ENCODE data around the gene PRRC2C. TPM values are rescaled to one million over a fixed set of nuclear protein-coding genes. Genes with fewer than 3 reads are reported as not detected.

The PRRC2C gene
- total and polyA plus RNA-seq, 4 donors: 13.6 to 41.9 (median 34.4) TPM

DNA sequence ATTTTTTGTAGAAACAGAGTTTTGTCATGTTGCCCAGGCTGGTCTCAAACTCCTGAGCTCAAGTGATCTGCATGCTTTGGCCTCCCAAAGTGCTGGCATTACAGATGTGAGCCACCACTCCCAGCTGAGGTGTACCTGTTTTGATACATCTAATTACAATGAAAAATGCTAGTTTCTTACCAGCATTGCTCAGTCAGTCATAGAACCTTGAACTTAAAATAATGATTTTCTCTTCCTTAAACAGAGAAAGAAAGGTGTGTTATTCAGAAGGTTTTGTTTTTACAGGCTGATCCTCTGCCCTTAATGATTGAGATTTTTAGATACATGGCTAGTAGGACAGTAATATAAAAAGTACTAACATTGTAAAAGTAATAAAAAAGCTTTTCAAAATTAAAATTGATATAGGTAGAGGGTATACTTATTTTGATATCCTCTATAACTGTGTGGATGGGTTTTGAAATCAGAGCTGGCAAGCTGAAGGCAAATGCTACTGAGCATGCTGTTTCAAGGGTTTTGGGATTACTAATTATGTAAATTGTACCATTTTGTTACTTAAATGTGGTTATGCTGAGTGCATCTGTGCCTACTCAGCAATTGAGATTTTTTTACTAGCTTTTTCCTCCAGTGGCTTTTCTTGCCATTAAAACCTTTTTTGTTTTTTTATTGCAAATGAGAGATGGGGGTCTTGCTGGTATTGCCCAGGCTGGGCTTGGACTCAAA, 16.1 kb downstream of the PRRC2C start:
- no peaks in the 10 kb centered on the region for H3K9me3 ChIP-seq (ENCODE audit: control insufficient read depth in 4 of 4, low read length in 3 of 4)
- no peak overlapping the region for H3K27ac ChIP-seq (ENCODE audit: low read depth in 1 of 2, low read length in 2 of 2)
- no peak overlapping the region for H3K4me3 ChIP-seq (ENCODE audit: low read depth in 1 of 3, low read length in 3 of 3)
- H3K4me1 ChIP-seq (ENCODE audit: control insufficient read depth in 4 of 4, insufficient read depth in 4 of 4, low read length in 3 of 4): peaks cover 6 to 18% (median 10%) of the 10 kb centered on the region in 4 donors
- H3K9ac ChIP-seq (ENCODE audit: low read depth in 1 of 2, low read length in 2 of 2): no peak overlapping the region
- H3K27me3 ChIP-seq (ENCODE audit: control insufficient read depth in 4 of 4, insufficient read depth in 4 of 4, low read length in 3 of 4): no peaks in the 10 kb centered on the region
- TF ChIP-seq, protein P1, sequence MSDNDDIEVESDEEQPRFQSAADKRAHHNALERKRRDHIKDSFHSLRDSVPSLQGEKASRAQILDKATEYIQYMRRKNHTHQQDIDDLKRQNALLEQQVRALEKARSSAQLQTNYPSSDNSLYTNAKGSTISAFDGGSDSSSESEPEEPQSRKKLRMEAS (IDR thresholded peaks at IDR 0.05): no peak
- TF ChIP-seq FOXA1 (IDR thresholded peaks at IDR 0.05): no peak
- TF ChIP-seq FOXA2 (IDR thresholded peaks at IDR 0.05): no peak
- no peak for TF ChIP-seq HNF4A (conservative IDR thresholded peaks at IDR 0.05)
- no peak for TF ChIP-seq SP1 (IDR thresholded peaks at IDR 0.05)
- no peak for TF ChIP-seq JUND (IDR thresholded peaks at IDR 0.05)
- TF ChIP-seq, protein P2, sequence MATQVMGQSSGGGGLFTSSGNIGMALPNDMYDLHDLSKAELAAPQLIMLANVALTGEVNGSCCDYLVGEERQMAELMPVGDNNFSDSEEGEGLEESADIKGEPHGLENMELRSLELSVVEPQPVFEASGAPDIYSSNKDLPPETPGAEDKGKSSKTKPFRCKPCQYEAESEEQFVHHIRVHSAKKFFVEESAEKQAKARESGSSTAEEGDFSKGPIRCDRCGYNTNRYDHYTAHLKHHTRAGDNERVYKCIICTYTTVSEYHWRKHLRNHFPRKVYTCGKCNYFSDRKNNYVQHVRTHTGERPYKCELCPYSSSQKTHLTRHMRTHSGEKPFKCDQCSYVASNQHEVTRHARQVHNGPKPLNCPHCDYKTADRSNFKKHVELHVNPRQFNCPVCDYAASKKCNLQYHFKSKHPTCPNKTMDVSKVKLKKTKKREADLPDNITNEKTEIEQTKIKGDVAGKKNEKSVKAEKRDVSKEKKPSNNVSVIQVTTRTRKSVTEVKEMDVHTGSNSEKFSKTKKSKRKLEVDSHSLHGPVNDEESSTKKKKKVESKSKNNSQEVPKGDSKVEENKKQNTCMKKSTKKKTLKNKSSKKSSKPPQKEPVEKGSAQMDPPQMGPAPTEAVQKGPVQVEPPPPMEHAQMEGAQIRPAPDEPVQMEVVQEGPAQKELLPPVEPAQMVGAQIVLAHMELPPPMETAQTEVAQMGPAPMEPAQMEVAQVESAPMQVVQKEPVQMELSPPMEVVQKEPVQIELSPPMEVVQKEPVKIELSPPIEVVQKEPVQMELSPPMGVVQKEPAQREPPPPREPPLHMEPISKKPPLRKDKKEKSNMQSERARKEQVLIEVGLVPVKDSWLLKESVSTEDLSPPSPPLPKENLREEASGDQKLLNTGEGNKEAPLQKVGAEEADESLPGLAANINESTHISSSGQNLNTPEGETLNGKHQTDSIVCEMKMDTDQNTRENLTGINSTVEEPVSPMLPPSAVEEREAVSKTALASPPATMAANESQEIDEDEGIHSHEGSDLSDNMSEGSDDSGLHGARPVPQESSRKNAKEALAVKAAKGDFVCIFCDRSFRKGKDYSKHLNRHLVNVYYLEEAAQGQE (IDR thresholded peaks at IDR 0.05): no peak
- TF ChIP-seq RXRA (IDR thresholded peaks at IDR 0.05): no peak
- TF ChIP-seq, protein P3, sequence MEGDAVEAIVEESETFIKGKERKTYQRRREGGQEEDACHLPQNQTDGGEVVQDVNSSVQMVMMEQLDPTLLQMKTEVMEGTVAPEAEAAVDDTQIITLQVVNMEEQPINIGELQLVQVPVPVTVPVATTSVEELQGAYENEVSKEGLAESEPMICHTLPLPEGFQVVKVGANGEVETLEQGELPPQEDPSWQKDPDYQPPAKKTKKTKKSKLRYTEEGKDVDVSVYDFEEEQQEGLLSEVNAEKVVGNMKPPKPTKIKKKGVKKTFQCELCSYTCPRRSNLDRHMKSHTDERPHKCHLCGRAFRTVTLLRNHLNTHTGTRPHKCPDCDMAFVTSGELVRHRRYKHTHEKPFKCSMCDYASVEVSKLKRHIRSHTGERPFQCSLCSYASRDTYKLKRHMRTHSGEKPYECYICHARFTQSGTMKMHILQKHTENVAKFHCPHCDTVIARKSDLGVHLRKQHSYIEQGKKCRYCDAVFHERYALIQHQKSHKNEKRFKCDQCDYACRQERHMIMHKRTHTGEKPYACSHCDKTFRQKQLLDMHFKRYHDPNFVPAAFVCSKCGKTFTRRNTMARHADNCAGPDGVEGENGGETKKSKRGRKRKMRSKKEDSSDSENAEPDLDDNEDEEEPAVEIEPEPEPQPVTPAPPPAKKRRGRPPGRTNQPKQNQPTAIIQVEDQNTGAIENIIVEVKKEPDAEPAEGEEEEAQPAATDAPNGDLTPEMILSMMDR (IDR thresholded peaks at IDR 0.05; ENCODE audit: low read depth, low read length, missing input control): no peak
- no peak for TF ChIP-seq EGR1 (IDR thresholded peaks at IDR 0.05; ENCODE audit: low read depth in 2 of 2)
- no peak for TF ChIP-seq GABPA (IDR thresholded peaks at IDR 0.05 in 1 of 2, conservative IDR thresholded peaks at IDR 0.05 in 1 of 2)
- no peak for DNase-seq (ENCODE audit: low spot score)
- no peaks in the 10 kb centered on the region for H3K36me3 ChIP-seq (ENCODE audit: control insufficient read depth in 4 of 4, insufficient read depth in 3 of 4, low read depth in 1 of 4, low read length in 3 of 4)

DNA sequence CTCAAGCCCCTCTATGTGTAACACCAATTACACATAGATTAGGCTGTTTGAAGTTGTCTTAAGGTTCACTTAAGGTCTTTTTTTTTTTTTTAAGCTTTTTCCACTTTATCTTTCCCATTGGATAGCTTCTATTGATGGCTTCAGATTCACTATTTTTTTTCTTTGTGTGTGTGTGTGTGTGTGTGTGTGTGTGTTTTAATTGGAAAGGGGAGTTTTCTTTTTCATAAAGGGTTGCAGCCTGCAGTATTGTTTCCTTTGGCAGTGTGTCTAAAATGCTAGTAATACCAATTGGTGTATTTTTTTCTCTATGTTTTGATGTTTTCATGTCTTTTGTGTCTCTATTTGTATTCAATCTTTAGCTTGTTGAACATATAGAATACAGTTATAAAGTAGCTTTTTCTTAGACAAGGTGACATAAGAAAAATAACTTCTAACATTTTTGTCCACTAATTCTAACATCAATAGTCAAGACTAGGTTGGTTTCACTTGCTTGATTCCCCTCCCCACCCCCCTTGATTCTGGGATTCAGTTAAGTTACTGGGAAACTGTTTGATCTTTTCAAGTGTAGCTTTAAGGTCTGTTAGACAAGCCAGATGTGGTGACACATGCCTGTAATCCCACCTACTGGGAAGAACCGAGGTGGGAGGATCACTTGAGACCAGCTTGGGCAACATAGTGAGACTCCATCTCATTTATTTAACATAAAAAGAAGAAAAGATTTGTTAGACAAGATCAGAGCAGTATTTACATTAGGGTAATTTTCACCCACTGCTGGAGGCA, 21.4 kb downstream of the PRRC2C start:
- H3K27me3 ChIP-seq (ENCODE audit: control insufficient read depth in 4 of 4, insufficient read depth in 4 of 4, low read length in 3 of 4): no peaks in the 10 kb centered on the region
- WGBS: 69% methylated on average over 1 of the region's 1 CpG
- no peaks in the 10 kb centered on the region for H3K36me3 ChIP-seq (ENCODE audit: control insufficient read depth in 4 of 4, insufficient read depth in 3 of 4, low read depth in 1 of 4, low read length in 3 of 4)
- H3K4me3 ChIP-seq (ENCODE audit: low read depth in 1 of 3, low read length in 3 of 3): no peak overlapping the region
- H3K9ac ChIP-seq (ENCODE audit: low read depth in 1 of 2, low read length in 2 of 2): no peak overlapping the region
- no peak for DNase-seq (ENCODE audit: low spot score)
- H3K27ac ChIP-seq (ENCODE audit: low read depth in 1 of 2, low read length in 2 of 2): no peak overlapping the region
- no peaks in the 10 kb centered on the region for H3K9me3 ChIP-seq (ENCODE audit: control insufficient read depth in 4 of 4, low read length in 3 of 4)
- H3K4me1 ChIP-seq (ENCODE audit: control insufficient read depth in 4 of 4, insufficient read depth in 4 of 4, low read length in 3 of 4): peaks cover 1 to 6% (median 4%) of the 10 kb centered on the region in 4 donors
- TF ChIP-seq, protein P3 (IDR thresholded peaks at IDR 0.05; ENCODE audit: low read depth, low read length, missing input control): no peak
- TF ChIP-seq TAF1 (conservative IDR thresholded peaks at IDR 0.05) (no peak), EGR1 (IDR thresholded peaks at IDR 0.05; ENCODE audit: low read depth in 2 of 2) (no peak), HNF4G (IDR thresholded peaks at IDR 0.05) (no peak), YY1 (IDR thresholded peaks at IDR 0.05) (no peak), FOXA2 (IDR thresholded peaks at IDR 0.05) (no peak), FOXA1 (IDR thresholded peaks at IDR 0.05) (no peak), GABPA (IDR thresholded peaks at IDR 0.05 in 1 of 2, conservative IDR thresholded peaks at IDR 0.05 in 1 of 2) (no peak), NR2F2 (IDR thresholded peaks at IDR 0.05) (no peak), SP1 (IDR thresholded peaks at IDR 0.05) (no peak), RAD21 (IDR thresholded peaks at IDR 0.05) (no peak), RXRA (IDR thresholded peaks at IDR 0.05) (no peak), HNF4A (conservative IDR thresholded peaks at IDR 0.05) (no peak)
- TF ChIP-seq, protein P2 (IDR thresholded peaks at IDR 0.05): no peak
- TF ChIP-seq, protein P4, sequence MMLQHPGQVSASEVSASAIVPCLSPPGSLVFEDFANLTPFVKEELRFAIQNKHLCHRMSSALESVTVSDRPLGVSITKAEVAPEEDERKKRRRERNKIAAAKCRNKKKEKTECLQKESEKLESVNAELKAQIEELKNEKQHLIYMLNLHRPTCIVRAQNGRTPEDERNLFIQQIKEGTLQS (IDR thresholded peaks at IDR 0.05): no peak

Data from liver (tissue), 9 donors.